Thyroid gland (tissue), 4 donors: ENCODE results near the gene DNAJC30. TPM values are rescaled to one million over a fixed set of nuclear protein-coding genes. Genes with fewer than 3 reads are reported as not detected.
"Not testable (repeated sequence)": the region's sequence is repeated elsewhere in the genome, so short reads cannot be mapped to it uniquely, and the experiment has no call there.

Experiments
- DNase-seq, 2 donors: peaks; one replicate each; pipeline ENCODE4 v3.0.0-alpha.2; 2019
- H3K27ac ChIP-seq, 3 donors: fragments of 200-600 bp; sonication (generic); 1 replicate in 2 of 3; 2 replicates in 1 of 3; pipeline ENCODE4 v1.5.1; 2016 to 2019; ENCODE audit warnings: mild to moderate bottlenecking in 1 of 3, moderate library complexity in 1 of 3
- H3K27me3 ChIP-seq: fragments of 200-600 bp; sonication (generic); one replicate; pipeline ENCODE4 v1.5.1; 2019
- H3K36me3 ChIP-seq, 2 donors: fragments of 200-600 bp; sonication (generic); one replicate each; pipeline ENCODE4 v1.5.1; 2016 to 2019
- H3K4me1 ChIP-seq, 2 donors: fragments of 200-600 bp; sonication (generic); one replicate each; pipeline ENCODE4 v1.5.1; 2017 to 2019
- H3K4me3 ChIP-seq, 3 donors: fragments of 200-600 bp; sonication (generic); replicated peaks in 1 of 3; 1 replicate in 2 of 3; 2 replicates in 1 of 3; pipeline ENCODE4 v1.5.1; 2016; ENCODE audit warnings: mild to moderate bottlenecking in 1 of 3
- H3K9me3 ChIP-seq: fragments of 200-600 bp; sonication (generic); one replicate; pipeline ENCODE4 v1.5.1; 2017
- POLR2A ChIP-seq, 2 donors: fragments of 450-650 bp; IDR thresholded peaks; one replicate each; pipeline ENCODE4 v1.6.1; 2017; ENCODE audit warnings: antibody characterized with exemption in 2 of 2, mild to moderate bottlenecking in 2 of 2, moderate library complexity in 1 of 2
- WGBS, 2 donors: methylation state at CpG; one replicate each; pipeline ENCODE4 v1.1.5; 2017; 5-methylcytosine and 5-hydroxymethylcytosine counted together
- intact Hi-C: fragments of 100-400 bp; cut with DNase I; formaldehyde crosslinking; loops from one replicate; pipeline ENCODE4 v1.15.1; 2023
- total RNA-seq, 4 donors: library from RNA; depleted of rRNA; stranded (reverse); fragments of >200 nt; gene quantifications; one replicate each; pipeline ENCODE4 v1.2.3, GENCODE V29; 2016
- TF ChIP-seq, protein P1 (sequence below), 6 experiments: fragments of 200-600 bp in 3 of 6; fragments of 450-650 bp in 3 of 6; sonication (generic) in 3 of 6; IDR thresholded peaks; one replicate each; pipeline ENCODE4 v1.5.1; 2016 to 2019; ENCODE audit warnings: antibody characterized with exemption in 6 of 6, mild to moderate bottlenecking in 2 of 6, inconsistent platforms in 1 of 6, moderate library complexity in 1 of 6

Gene DNAJC30
- total RNA-seq, 4 donors from 2014 or later, result 9.0 to 19.1 (median 14.8) TPM

DNA sequence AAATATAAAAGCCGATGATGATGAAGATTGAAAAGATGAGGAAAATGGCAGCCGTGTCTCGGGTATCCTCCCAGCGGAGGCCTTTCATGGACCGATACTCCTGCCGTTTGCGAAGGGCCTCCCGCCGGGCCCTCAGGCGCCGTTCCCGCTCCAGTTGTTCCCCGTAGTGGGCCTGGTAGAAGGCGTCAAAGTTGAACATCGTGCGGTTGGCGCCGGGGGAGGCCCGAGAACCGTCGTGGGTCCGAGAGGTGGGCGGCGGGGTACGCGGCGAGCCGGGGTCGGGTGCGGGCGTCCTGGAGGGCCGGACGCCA lies 553 bp downstream of the DNAJC30 start:
- H3K36me3 ChIP-seq, result peaks cover 0 to 4% of the 10 kb centered on the region in 2 donors
- no peaks in the 10 kb centered on the region for H3K9me3 ChIP-seq
- 0 to 1% methylated on average over 6 to 28 of the region's 33 CpGs for WGBS, 2 donors
- peak overlapping the region; percentile 62 to 84 (median 83) for H3K27ac ChIP-seq
- intact Hi-C loops, result no loop called here
- no peak for TF ChIP-seq POLR2A (IDR thresholded peaks at IDR 0.05)
- TF ChIP-seq, protein P1, sequence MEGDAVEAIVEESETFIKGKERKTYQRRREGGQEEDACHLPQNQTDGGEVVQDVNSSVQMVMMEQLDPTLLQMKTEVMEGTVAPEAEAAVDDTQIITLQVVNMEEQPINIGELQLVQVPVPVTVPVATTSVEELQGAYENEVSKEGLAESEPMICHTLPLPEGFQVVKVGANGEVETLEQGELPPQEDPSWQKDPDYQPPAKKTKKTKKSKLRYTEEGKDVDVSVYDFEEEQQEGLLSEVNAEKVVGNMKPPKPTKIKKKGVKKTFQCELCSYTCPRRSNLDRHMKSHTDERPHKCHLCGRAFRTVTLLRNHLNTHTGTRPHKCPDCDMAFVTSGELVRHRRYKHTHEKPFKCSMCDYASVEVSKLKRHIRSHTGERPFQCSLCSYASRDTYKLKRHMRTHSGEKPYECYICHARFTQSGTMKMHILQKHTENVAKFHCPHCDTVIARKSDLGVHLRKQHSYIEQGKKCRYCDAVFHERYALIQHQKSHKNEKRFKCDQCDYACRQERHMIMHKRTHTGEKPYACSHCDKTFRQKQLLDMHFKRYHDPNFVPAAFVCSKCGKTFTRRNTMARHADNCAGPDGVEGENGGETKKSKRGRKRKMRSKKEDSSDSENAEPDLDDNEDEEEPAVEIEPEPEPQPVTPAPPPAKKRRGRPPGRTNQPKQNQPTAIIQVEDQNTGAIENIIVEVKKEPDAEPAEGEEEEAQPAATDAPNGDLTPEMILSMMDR (IDR thresholded peaks at IDR 0.05), result no peak
- no peaks in the 10 kb centered on the region for H3K27me3 ChIP-seq
- DNase-seq, result no peak
- H3K4me3 ChIP-seq, result peak overlapping the region; percentile 78 to 95 (median 83)
- peaks cover 39 to 49% of the 10 kb centered on the region in 2 donors for H3K4me1 ChIP-seq

DNA sequence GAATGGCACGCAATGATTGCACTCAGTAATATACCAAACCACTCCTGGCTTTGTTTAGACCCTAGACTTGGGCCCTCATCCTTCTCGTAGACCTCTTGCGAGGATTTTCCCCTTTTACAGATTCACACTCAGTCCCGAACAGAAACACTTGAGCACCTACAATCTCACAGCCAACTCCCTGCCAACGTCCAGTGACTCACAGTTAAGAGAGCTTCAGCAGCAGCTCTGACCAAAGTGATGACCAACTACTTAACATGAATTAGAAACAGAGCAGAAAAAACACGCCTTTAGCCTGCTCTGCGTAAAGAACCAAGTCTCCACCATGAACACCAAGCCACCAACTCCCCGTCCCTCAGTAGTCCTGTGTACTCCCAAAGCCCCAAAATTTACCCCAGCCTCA lies 2.2 kb downstream of the DNAJC30 start:
- H3K27ac ChIP-seq, result peak overlapping the region; percentile 60 to 78 (median 76)
- H3K4me1 ChIP-seq, result peaks cover 39 to 49% of the 10 kb centered on the region in 2 donors
- peak; percentile 54 to 55 for DNase-seq
- TF ChIP-seq POLR2A (IDR thresholded peaks at IDR 0.05), result no peak
- TF ChIP-seq, protein P1 (IDR thresholded peaks at IDR 0.05), result no peak
- no peaks in the 10 kb centered on the region for H3K9me3 ChIP-seq
- intact Hi-C loops, result no loop called here
- 51 to 55% methylated on average over 8 of the region's 8 CpGs for WGBS, 2 donors
- no peaks in the 10 kb centered on the region for H3K36me3 ChIP-seq
- peak overlapping the region in 1 of 3 donors; percentile 4 for H3K4me3 ChIP-seq
- H3K27me3 ChIP-seq, result no peaks in the 10 kb centered on the region

DNA sequence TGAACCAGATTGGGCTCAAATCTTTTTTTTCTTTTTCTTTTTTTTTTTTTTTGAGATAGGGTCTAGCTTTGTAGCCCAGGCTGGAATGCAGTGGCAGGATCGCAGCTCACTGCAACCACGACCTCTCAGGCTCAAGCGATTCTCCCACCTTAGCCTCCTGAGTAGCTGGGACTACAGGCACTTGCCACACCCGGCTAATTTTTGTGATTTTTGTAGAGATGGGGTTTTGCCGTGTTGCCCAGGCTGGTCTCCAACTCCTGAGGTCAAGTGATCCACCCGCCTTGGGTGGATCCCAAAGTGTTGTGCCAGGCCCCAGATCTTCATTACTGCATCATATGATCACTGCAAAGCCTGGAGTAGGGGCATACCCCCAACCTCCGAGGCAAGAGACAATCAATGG lies 2.8 kb downstream of the DNAJC30 start:
- Histone ChIP-seq H3K27me3 (no peaks in the 10 kb centered on the region), H3K9me3 (no peaks in the 10 kb centered on the region), H3K27ac (peak overlapping the region; percentile 60 to 78 (median 76)), H3K36me3 (no peaks in the 10 kb centered on the region), H3K4me1 (peaks cover 39 to 49% of the 10 kb centered on the region in 2 donors), H3K4me3 (no peak overlapping the region)
- TF ChIP-seq, protein P1 (IDR thresholded peaks at IDR 0.05), result no peak
- peak in 1 of 2 donors; percentile 31 for TF ChIP-seq POLR2A (IDR thresholded peaks at IDR 0.05)
- intact Hi-C loops, result no loop called here
- peak; percentile 66 to 73 for DNase-seq
- WGBS, 2 donors, result 36 to 51% methylated on average over 7 of the region's 7 CpGs

DNA sequence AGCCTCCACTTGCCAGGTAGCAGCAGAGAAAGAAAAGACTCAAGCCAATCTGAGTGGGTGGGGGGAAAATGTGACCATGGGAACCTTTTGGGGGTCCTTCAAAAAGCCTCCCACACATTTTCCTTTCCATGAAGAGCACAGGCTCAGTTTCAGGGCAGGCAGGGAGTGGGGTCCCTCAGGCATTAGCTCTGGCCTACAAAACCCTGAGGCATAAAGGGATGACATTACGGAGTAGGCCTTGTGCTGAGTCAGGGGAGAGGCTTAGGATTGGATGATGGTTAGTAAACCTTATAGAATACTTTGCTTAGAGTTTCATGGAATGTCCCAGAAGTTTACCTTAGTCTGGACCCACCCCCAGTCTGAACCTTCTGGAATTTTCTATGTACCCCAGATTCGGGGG lies 3.5 kb downstream of the DNAJC30 start:
- TF ChIP-seq, protein P1 (IDR thresholded peaks at IDR 0.05), result no peak
- no peak for TF ChIP-seq POLR2A (IDR thresholded peaks at IDR 0.05)
- no peak for DNase-seq
- Histone ChIP-seq H3K4me1 (peaks cover 39 to 49% of the 10 kb centered on the region in 2 donors), H3K9me3 (no peaks in the 10 kb centered on the region), H3K4me3 (no peak overlapping the region), H3K27ac (peak overlapping the region; percentile 60 to 78 (median 76)), H3K36me3 (no peaks in the 10 kb centered on the region), H3K27me3 (no peaks in the 10 kb centered on the region)
- 57 to 67% methylated on average over 2 of the region's 2 CpGs for whole genome bisulfite sequencing, 2 donors
- intact Hi-C loops, result loop anchor here (10.0 kb wide), 1 partner anchor 65 kb away; no protein-coding TSS in a partner anchor

DNA sequence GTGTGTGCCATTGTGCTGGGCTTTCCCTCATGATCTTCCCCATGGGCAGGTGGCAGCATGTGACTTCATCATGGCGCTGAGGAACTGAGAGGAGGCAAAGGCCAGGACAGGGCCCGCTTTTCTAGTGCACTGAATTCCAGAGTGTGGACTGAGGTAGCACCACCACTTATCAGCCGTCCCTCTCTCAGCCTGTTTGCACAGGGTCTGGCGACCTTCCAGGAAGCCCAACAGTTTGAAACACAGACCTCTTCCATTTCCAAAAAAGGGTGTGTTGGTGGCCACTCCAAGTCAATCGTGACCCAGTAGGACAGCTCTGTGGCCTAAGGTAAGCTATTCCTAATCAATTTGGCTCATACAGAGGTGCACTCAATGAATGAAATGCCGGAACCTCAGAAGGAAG lies 4.4 kb downstream of the DNAJC30 start:
- Histone ChIP-seq H3K9me3 (no peaks in the 10 kb centered on the region), H3K36me3 (no peaks in the 10 kb centered on the region), H3K27ac (peak overlapping the region; percentile 60 to 78 (median 76)), H3K4me3 (no peak overlapping the region), H3K27me3 (no peaks in the 10 kb centered on the region), H3K4me1 (peaks cover 34 to 43% of the 10 kb centered on the region in 2 donors)
- TF ChIP-seq, protein P1 (IDR thresholded peaks at IDR 0.05), result no peak
- peak in 1 of 2 donors; percentile 25 for TF ChIP-seq POLR2A (IDR thresholded peaks at IDR 0.05)
- peak; percentile 73 to 77 for DNase-seq
- 57 to 64% methylated on average over 6 of the region's 6 CpGs for WGBS, 2 donors
- intact Hi-C loops, result loop anchor here (10.0 kb wide), 1 partner anchor 64 kb away; no protein-coding TSS in a partner anchor

DNA sequence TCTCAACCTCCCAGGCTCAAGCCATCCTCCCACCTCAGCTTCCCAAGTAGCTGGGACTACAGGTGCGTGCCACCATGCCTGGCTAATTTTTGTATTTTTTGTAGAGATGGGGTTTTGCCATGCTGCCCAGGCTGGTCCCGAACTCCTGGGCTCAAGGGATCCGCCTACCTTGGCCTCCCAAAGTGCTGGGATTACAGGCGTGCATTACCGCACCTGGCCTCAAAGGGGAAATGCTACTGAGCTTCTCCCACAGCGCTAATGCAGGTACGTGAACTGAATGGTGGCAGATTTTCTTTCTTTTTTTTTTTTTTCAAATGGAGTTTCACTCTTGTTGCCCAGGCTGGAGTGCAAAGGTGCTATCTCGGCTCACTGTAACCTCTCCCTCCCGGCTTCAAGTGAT lies 7.2 kb downstream of the DNAJC30 start:
- not testable (repeated sequence) for H3K4me3 ChIP-seq, DNase-seq, H3K9me3 ChIP-seq, H3K27ac ChIP-seq, H3K27me3 ChIP-seq, H3K36me3 ChIP-seq
- H3K4me1 ChIP-seq, result peaks cover 16 to 27% of the 10 kb centered on the region in 2 donors
- intact Hi-C loops, result loop anchor here (10.0 kb wide), 1 partner anchor 61 kb away; no protein-coding TSS in a partner anchor
- WGBS, 2 donors, result 81 to 92% methylated on average over 9 of the region's 9 CpGs
